Middle frontal gyrus (tissue), 1 donor: ENCODE results near the gene LSM3.
A peak's percentile ranks its signal among the peaks of the same experiment; 100 is the strongest.

ENCODE experiments used
- DNase-seq: peaks from one replicate; pipeline ENCODE4 v3.0.0-alpha.2; 2015; ENCODE audit warnings: low spot score; ENCODE audit errors: extremely low spot score

The LSM3 gene

GRCh38 chr3:14200276-14200675 is 21.7 kb downstream of the LSM3 start:
- DNase-seq: no peak

GRCh38 chr3:14200841-14201240 is 22.2 kb downstream of the LSM3 start:
- no peak for DNase-seq

GRCh38 chr3:14201940-14202684 is 23.5 kb downstream of the LSM3 start:
- DNase-seq: no peak

- DNase-seq: no peak
Observed at GRCh38 chr3:14202874-14203520, 24.4 kb downstream of the LSM3 start.

GRCh38 chr3:14203521-14204079 is 25.0 kb downstream of the LSM3 start:
- peak; percentile 60 for DNase-seq

- no peak for DNase-seq
Observed at GRCh38 chr3:14204515-14205284, 26.1 kb downstream of the LSM3 start.

DNA sequence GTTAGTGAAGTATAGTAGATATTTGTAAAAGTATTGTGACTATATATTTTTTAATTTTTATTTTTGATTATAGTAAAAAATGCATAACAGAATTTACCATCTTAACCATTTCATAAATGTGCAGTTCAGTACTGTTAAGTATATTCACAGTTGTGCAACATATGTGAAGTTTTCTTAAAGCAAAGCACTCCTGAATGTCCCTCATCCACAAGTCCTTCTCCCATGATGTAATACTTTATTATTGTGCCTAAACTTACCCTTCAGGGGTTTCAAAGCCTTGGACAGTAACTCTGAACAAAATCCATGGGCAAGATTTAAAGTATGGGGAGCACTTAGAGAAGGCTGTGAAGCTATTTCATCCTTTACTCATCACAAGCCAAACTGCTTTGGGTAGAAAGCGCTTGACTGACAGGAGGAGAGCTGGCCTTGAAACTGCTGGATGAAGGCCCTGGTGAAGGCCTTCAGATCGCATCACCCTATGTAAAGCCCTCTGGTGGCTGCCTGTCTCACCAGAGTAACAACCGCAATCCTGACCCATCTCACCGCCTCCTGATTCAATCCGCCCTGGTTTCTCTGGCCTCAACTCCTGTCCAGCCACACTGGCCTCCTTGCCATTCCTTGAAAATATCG is 28.0 kb downstream of the LSM3 start:
- no peak for DNase-seq

DNA sequence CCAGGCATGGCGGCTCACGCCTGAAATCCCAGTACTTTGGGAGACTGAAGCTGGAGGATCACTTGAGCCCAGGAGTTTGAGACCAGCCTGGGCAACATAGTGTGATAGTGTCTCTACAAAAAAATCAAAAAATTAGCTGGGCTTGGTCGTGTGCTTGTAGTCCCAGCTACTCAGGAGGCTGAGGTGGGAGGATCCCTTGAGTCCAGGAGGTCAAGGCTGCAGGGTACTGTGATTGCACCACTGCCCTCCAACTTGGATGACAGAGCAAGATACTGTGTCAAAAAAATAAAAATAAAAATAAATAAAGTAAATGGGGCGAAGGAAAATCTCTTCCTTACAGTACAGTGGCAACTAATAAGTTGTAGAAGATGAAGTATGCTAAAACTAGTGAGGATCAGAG is 29.6 kb downstream of the LSM3 start:
- DNase-seq: no peak

GRCh38 chr3:14208977-14209394 is 30.4 kb downstream of the LSM3 start:
- no peak for DNase-seq

DNA sequence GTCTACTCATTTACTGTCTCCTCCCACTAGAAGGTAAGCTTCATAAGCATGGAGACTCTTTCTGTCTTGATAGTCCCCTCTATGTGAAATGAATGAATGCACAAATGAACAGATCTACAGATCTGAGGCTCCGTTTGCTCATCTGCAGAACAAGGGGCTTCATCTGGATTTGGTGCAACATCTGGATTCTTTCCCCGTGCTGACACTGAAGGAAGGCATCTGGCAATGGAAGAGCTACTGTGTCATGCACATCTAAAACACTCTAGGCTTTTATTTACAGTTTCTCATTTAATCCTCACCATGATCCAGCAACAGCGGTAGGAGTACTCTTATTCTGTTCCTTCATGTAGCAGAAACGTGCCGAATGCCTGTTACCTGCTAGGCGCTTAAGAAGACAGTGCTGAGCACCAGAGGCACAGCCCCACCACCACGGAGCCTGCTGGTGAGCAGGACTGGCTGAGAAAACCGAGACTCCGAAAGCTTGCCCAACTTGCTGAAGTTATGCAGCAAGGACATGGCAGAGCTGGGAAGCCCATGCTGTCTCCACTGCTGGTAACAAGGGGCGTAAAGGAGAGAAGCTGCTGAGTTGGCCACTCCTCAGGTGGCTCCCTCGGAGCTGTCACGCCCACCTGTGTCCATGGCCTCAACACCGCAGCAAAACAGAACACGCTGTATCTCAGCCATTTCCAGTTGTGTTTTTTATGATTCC is 31.1 kb downstream of the LSM3 start:
- no peak for DNase-seq

DNA sequence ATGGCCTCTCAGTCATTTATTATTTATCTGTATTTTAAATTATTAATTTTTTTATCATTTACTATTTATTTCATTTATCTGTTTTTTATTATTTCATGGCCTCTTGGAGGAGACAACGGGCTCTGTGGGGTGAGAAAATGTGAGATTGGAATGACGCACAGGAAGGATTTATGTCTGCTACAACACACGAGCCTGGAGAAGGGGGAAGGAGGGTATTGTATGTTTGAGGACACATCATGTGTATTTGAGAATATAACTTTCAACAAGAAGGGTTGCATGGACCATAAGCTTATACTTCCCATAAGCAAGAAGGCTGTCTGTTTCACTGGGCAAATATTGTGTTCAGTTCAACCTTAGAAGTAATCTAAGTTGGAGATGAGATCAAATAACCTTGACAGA is 31.7 kb downstream of the LSM3 start:
- DNase-seq: no peak

- DNase-seq: no peak
Observed at GRCh38 chr3:14210843-14211594, 32.4 kb downstream of the LSM3 start.

GRCh38 chr3:14211621-14212020 is 33.0 kb downstream of the LSM3 start:
- DNase-seq: no peak

- no peak for DNase-seq
Observed at GRCh38 chr3:14212032-14212431, 33.4 kb downstream of the LSM3 start.

- DNase-seq: no peak
Observed at GRCh38 chr3:14213066-14213774, 34.6 kb downstream of the LSM3 start.

- DNase-seq: no peak
Observed at GRCh38 chr3:14214764-14215163, 36.1 kb downstream of the LSM3 start.

- peak; percentile 31 for DNase-seq
Observed at GRCh38 chr3:14216257-14217048, 37.8 kb downstream of the LSM3 start.

- DNase-seq: no peak
Observed at GRCh38 chr3:14218355-14218754, 39.7 kb downstream of the LSM3 start.

DNA sequence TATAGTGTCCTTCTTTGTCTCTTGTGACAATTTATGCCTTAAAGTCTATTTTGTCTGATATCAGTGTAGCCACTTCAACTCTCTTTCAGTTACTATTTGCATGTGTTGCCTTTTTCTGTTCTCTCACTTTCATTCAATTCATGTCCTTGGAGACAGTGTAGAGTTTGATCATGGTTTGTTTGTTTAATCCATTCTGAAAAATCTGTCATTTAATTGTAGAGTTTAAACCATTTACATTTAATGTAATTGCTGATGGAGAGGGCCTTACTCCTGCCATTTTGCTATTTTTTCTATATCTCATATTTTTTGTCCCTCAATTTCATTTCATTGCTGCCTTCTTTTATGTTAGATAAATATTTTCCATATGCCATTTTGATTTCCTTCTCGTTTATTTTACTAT is 42.3 kb downstream of the LSM3 start:
- DNase-seq: no peak
